Suprapubic skin (tissue), 4 donors: ENCODE measurements around the gene CCSER2.

Experiments used
- CTCF ChIP-seq, 2 donors: fragments of 200-600 bp in 1 of 2; fragments of 450-650 bp in 1 of 2; sonication (generic) in 1 of 2; IDR thresholded peaks; one replicate each; pipeline ENCODE4 v1.5.1; 2016 to 2019; ENCODE audit warnings: antibody characterized with exemption in 2 of 2, mild to moderate bottlenecking in 1 of 2, moderate library complexity in 1 of 2
- EP300 ChIP-seq: sonication (generic); formaldehyde crosslinking; IDR thresholded peaks from one replicate; pipeline ENCODE4 v1.6.1; 2017; ENCODE audit warnings: antibody characterized with exemption
- POLR2AphosphoS5 ChIP-seq, 3 donors: sonication (generic); formaldehyde crosslinking; IDR thresholded peaks; one replicate each; pipeline ENCODE4 v1.6.1; 2017; ENCODE audit warnings: antibody characterized with exemption in 3 of 3

- no peak for TF ChIP-seq CTCF (IDR thresholded peaks at IDR 0.05)
- TF ChIP-seq EP300 = no peak
- TF ChIP-seq POLR2AphosphoS5 (IDR thresholded peaks at IDR 0.05) = no peak
Observed at GRCh38 chr10:84546609-84547008, 218.2 kb downstream of the CCSER2 start.
